HepG2 (cell line): ENCODE data around the gene CCDC148. TPM values are rescaled to one million over a fixed set of nuclear protein-coding genes. Genes with fewer than 3 reads are reported as not detected.

Source experiments
- BCL6 ChIP-seq: IDR thresholded peaks from 2 replicates; pipeline ENCODE4 v1.6.1; 2016; ENCODE audit warnings: missing genetic modification reagents, missing compliant biosample characterization
- ELF1 ChIP-seq: sonication (generic); formaldehyde crosslinking; IDR thresholded peaks from 2 replicates; pipeline ENCODE4 v1.4.0; 2020; ENCODE audit warnings: missing genetic modification reagents
- JUNB ChIP-seq: sonication (generic); formaldehyde crosslinking; IDR thresholded peaks from 2 replicates; pipeline ENCODE4 v1.8.0; 2022; ENCODE audit warnings: missing genetic modification reagents, mild to moderate bottlenecking, borderline replicate concordance
- KAT8 ChIP-seq: IDR thresholded peaks from 2 replicates; pipeline ENCODE4 v1.6.1; 2016; ENCODE audit warnings: missing genetic modification reagents, missing compliant biosample characterization
- NKX3-1 ChIP-seq: sonication (generic); formaldehyde crosslinking; IDR thresholded peaks from 2 replicates; pipeline ENCODE4 v1.5.0; 2020; ENCODE audit warnings: missing genetic modification reagents
- PREB ChIP-seq: sonication (generic); formaldehyde crosslinking; IDR thresholded peaks from 2 replicates; pipeline ENCODE4 v1.4.0; 2020; ENCODE audit warnings: missing genetic modification reagents
- RNF219 ChIP-seq: sonication (generic); formaldehyde crosslinking; IDR thresholded peaks from 2 replicates; pipeline ENCODE4 v1.5.0; 2020; ENCODE audit warnings: mild to moderate bottlenecking, missing genetic modification reagents
- TFE3 ChIP-seq: IDR thresholded peaks from 2 replicates; pipeline ENCODE4 v1.6.1; 2016
- TOE1 ChIP-seq: sonication (generic); formaldehyde crosslinking; IDR thresholded peaks from 2 replicates; pipeline ENCODE4 v1.4.0; 2020; ENCODE audit warnings: mild to moderate bottlenecking, missing genetic modification reagents
- ZKSCAN1 ChIP-seq: fragments of 150-350 bp; IDR thresholded peaks from 2 replicates; pipeline ENCODE4 v1.6.1; 2014; ENCODE audit warnings: low read length
- ZNF296 ChIP-seq: sonication (generic); formaldehyde crosslinking; conservative IDR thresholded peaks from 2 replicates; pipeline ENCODE4 v1.5.0; 2020; ENCODE audit warnings: mild to moderate bottlenecking, missing genetic modification reagents
- ZNF318 ChIP-seq: sonication (generic); formaldehyde crosslinking; IDR thresholded peaks from 2 replicates; pipeline ENCODE4 v1.4.0; 2020; ENCODE audit warnings: mild to moderate bottlenecking, missing genetic modification reagents
- ZNF367 ChIP-seq: sonication (generic); formaldehyde crosslinking; IDR thresholded peaks from 2 replicates; pipeline ENCODE4 v1.4.0; 2020; ENCODE audit warnings: missing genetic modification reagents, borderline replicate concordance
- ZNF496 ChIP-seq: sonication (generic); formaldehyde crosslinking; IDR thresholded peaks from 2 replicates; pipeline ENCODE4 v1.8.1; 2023; ENCODE audit warnings: mild to moderate bottlenecking, moderate library complexity, missing genetic modification reagents; ENCODE audit not compliant: insufficient replicate concordance
- ZNF550 ChIP-seq: sonication (generic); formaldehyde crosslinking; IDR thresholded peaks from 2 replicates; pipeline ENCODE4 v1.4.0; 2020; ENCODE audit warnings: mild to moderate bottlenecking, missing genetic modification reagents, borderline replicate concordance
- polyA plus RNA-seq, 8 experiments: library from polyadenylated mRNA; depleted of rRNA in 3 of 8; stranded (reverse) in 7 of 8; unstranded in 1 of 8; fragments of >200 nt; fragmentation: Illumina TruSeq in 4 of 8; extraction: Trizol in 4 of 8; gene quantifications; 2 replicates each; pipeline versions ENCODE4 v1.2.1 to v1.2.3, GENCODE V29; 2011 to 2016; ENCODE audit warnings: low read depth in 4 of 8, missing spikeins in 1 of 8, mixed read lengths in 1 of 8; ENCODE audit not compliant: insufficient read depth in 1 of 8
- total RNA-seq, 5 experiments: library from RNA; depleted of rRNA; stranded (reverse); fragments of >200 nt; fragmentation: Illumina TruSeq; extraction: Trizol; gene quantifications; 2 replicates each; pipeline ENCODE4 v1.2.3, GENCODE V29; 2016; ENCODE audit warnings: low read depth in 1 of 5
- TF ChIP-seq, protein P1 (sequence below): sonication (generic); formaldehyde crosslinking; IDR thresholded peaks from 2 replicates; pipeline ENCODE4 v1.4.0; 2020; ENCODE audit warnings: mild to moderate bottlenecking, missing genetic modification reagents

Gene CCDC148
- total and polyA plus RNA-seq, 2 of the 13 experiments (the other 11 are each of a cell fraction or from before 2014, with no cell fraction given): 0.30 to 0.49 TPM

GRCh38 chr2:158128168-158128973, 328.2 kb downstream of the CCDC148 start (continued):
- TF ChIP-seq ZNF367 (CRISPR knock-in tag) (no peak), NKX3-1 (no peak), KAT8 (CRISPR knock-in tag) (peak; percentile 77), PREB (CRISPR knock-in tag) (no peak), RNF219 (no peak), ZNF550 (CRISPR knock-in tag) (no peak), ZNF496 (no peak), ZNF318 (CRISPR knock-in tag) (no peak), BCL6 (CRISPR knock-in tag) (peak; percentile 71), TFE3 (0 out of 2 replicates have a peak, but pooled peaks have one; percentile 42), ZKSCAN1 (no peak; the same call in 1 of the 2 replicates), ELF1 (CRISPR knock-in tag) (peak; percentile 53), ZNF296 (CRISPR knock-in tag) (no peak), TOE1 (CRISPR knock-in tag) (peak; percentile 35; the same call in 1 of the 2 replicates), JUNB (no peak)
- TF ChIP-seq, protein P1, sequence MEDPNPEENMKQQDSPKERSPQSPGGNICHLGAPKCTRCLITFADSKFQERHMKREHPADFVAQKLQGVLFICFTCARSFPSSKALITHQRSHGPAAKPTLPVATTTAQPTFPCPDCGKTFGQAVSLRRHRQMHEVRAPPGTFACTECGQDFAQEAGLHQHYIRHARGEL: no peak
